Upper lobe of left lung (tissue), 4 donors: ENCODE results near the gene SEMA5A.

Experiments used
- CTCF ChIP-seq, 6 experiments: fragments of 450-650 bp in 4 of 6; fragments of 200-600 bp in 2 of 6; sonication (generic) in 2 of 6; IDR thresholded peaks; one replicate each; pipeline ENCODE4 v1.5.1; 2016 to 2019; ENCODE audit warnings: antibody characterized with exemption in 6 of 6
- POLR2A ChIP-seq, 4 donors: fragments of 450-650 bp; IDR thresholded peaks; one replicate each; pipeline ENCODE4 v1.5.1; 2016 to 2017; ENCODE audit warnings: antibody characterized with exemption in 4 of 4, mild to moderate bottlenecking in 2 of 4
- POLR2AphosphoS5 ChIP-seq, 2 donors: sonication (generic); formaldehyde crosslinking; IDR thresholded peaks; one replicate each; pipeline ENCODE4 v1.5.1; 2017; ENCODE audit warnings: antibody characterized with exemption in 2 of 2

GRCh38 chr5:9332026-9332425 lies 213.8 kb downstream of the SEMA5A start:
- TF ChIP-seq POLR2A (IDR thresholded peaks at IDR 0.05), result no peak
- TF ChIP-seq CTCF (IDR thresholded peaks at IDR 0.05), result no peak
- TF ChIP-seq POLR2AphosphoS5 (IDR thresholded peaks at IDR 0.05), result no peak
